Astrocyte (in vitro differentiated cells and primary cell): ENCODE data around the gene SNX30. TPM values are rescaled to one million over a fixed set of nuclear protein-coding genes. Genes with fewer than 3 reads are reported as not detected.

Source experiments
- DNase-seq: peaks from one replicate; pipeline ENCODE4 v3.0.0-alpha.2; 2010; ENCODE audit warnings: low read depth
- FAIRE-seq: peaks from 2 replicates; lab custom pipeline; 2011; peaks lifted over from hg19 to GRCh38; lab: Jason Lieb, UNC
- H2AFZ ChIP-seq: 2 replicates; pipeline ENCODE4 v1.6.0; 2012; ENCODE audit warnings: low read depth, low read length, inconsistent platforms
- H3K27ac ChIP-seq: 2 replicates; pipeline ENCODE4 v1.5.1; 2011; ENCODE audit warnings: low read depth, low read length, inconsistent platforms
- H3K27me3 ChIP-seq: 2 replicates; pipeline ENCODE4 v1.6.0; 2011; ENCODE audit warnings: low read length, inconsistent platforms; ENCODE audit not compliant: insufficient read depth
- H3K36me3 ChIP-seq: 2 replicates; pipeline ENCODE4 v1.5.1; 2011; ENCODE audit warnings: low read length, inconsistent platforms; ENCODE audit not compliant: insufficient read depth
- H3K4me1 ChIP-seq: 2 replicates; pipeline ENCODE4 v1.5.1; 2011; ENCODE audit warnings: low read length, inconsistent platforms; ENCODE audit not compliant: insufficient read depth
- H3K4me2 ChIP-seq: 2 replicates; pipeline ENCODE4 v1.6.0; 2012; ENCODE audit warnings: low read length, inconsistent platforms
- H3K4me3 ChIP-seq: 2 replicates; pipeline ENCODE4 v1.5.1; 2011; ENCODE audit warnings: low read depth, mild to moderate bottlenecking, low read length, inconsistent platforms; ENCODE audit not compliant: insufficient read depth
- H3K79me2 ChIP-seq: 2 replicates; pipeline ENCODE4 v1.6.0; 2012; ENCODE audit warnings: mild to moderate bottlenecking, low read length, inconsistent platforms; ENCODE audit not compliant: insufficient read depth
- H3K9ac ChIP-seq: 2 replicates; pipeline ENCODE4 v1.6.0; 2012; ENCODE audit warnings: mild to moderate bottlenecking, low read length, inconsistent platforms
- H3K9me3 ChIP-seq: 2 replicates; pipeline ENCODE4 v1.5.1; 2012; ENCODE audit warnings: low read depth, mild to moderate bottlenecking, low read length, inconsistent platforms; ENCODE audit not compliant: insufficient read depth
- H4K20me1 ChIP-seq: 2 replicates; pipeline ENCODE4 v1.6.0; 2012; ENCODE audit warnings: low read length, inconsistent platforms; ENCODE audit not compliant: insufficient read depth
- H3K27ac Mint-ChIP-seq: one replicate; pipeline ENCODE4 v1.8.0; 2021; ENCODE audit warnings: mild to moderate bottlenecking, mixed read lengths; ENCODE audit not compliant: unreplicated experiment
- H3K27me3 Mint-ChIP-seq: one replicate; pipeline ENCODE4 v1.8.0; 2021; ENCODE audit warnings: low read depth, mixed read lengths; ENCODE audit not compliant: unreplicated experiment
- H3K36me3 Mint-ChIP-seq: one replicate; pipeline ENCODE4 v1.8.0; 2021; ENCODE audit warnings: low read depth, mixed read lengths; ENCODE audit not compliant: unreplicated experiment
- H3K4me1 Mint-ChIP-seq: one replicate; pipeline ENCODE4 v1.8.0; 2021; ENCODE audit warnings: low read depth, mixed read lengths; ENCODE audit not compliant: unreplicated experiment
- H3K4me3 Mint-ChIP-seq: one replicate; pipeline ENCODE4 v1.8.0; 2021; ENCODE audit warnings: mild to moderate bottlenecking, moderate library complexity, mixed read lengths; ENCODE audit not compliant: unreplicated experiment
- H3K9me3 Mint-ChIP-seq: one replicate; pipeline ENCODE4 v1.8.0; 2021; ENCODE audit warnings: mild to moderate bottlenecking, mixed read lengths; ENCODE audit not compliant: unreplicated experiment
- EZH2 ChIP-seq: IDR thresholded peaks from 2 replicates; pipeline ENCODE4 v1.6.1; 2012; ENCODE audit warnings: mild to moderate bottlenecking, low read length, inconsistent platforms; ENCODE audit not compliant: insufficient read depth
- total RNA-seq: library from RNA; stranded (reverse); gene quantifications from 2 replicates; pipeline ENCODE4 v1.2.1, GENCODE V29; 2021
- TF ChIP-seq, protein P1 (sequence below): IDR thresholded peaks from 2 replicates; pipeline ENCODE4 v1.5.1; 2011; ENCODE audit warnings: low read depth, mild to moderate bottlenecking, inconsistent platforms, low read length, moderate library complexity; ENCODE audit not compliant: insufficient read depth

Gene SNX30
- total RNA-seq, 1 donor from 2014 or later: 12.8 TPM

DNA sequence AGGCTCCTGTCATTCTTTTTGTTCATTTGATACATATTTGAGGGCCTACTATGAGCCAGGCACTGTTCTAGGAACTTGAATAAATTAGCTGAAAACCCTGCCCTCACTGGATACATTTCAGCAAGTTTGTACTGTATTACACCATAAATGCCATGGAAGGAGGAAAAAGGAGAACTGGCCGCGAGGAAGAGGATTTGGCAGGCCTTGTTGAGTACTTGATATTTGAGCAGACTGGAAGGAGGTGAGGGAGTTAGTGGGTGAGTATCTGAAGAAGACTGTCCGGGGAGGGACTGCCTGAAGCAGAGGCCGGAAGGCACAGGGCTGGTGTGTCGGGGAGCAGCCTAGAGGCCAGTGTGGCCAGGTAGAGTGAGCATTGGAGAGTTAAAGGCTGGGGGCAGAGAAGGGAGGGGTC, 4.5 kb downstream of the SNX30 start:
- no peak overlapping the region for H3K4me3 Mint-ChIP-seq
- H3K36me3 Mint-ChIP-seq: peaks cover 3% of the 10 kb centered on the region
- no peaks in the 10 kb centered on the region for H3K27me3 Mint-ChIP-seq
- no peak overlapping the region for H2AFZ ChIP-seq
- no peak overlapping the region for H3K9ac ChIP-seq
- FAIRE-seq (no peak), DNase-seq (no peak)
- no peak overlapping the region for H3K4me3 ChIP-seq
- H3K27ac Mint-ChIP-seq: peak overlapping the region; percentile 73
- H3K9me3 Mint-ChIP-seq: peaks cover 5% of the 10 kb centered on the region
- no peaks in the 10 kb centered on the region for H3K9me3 ChIP-seq
- TF ChIP-seq, protein P1, sequence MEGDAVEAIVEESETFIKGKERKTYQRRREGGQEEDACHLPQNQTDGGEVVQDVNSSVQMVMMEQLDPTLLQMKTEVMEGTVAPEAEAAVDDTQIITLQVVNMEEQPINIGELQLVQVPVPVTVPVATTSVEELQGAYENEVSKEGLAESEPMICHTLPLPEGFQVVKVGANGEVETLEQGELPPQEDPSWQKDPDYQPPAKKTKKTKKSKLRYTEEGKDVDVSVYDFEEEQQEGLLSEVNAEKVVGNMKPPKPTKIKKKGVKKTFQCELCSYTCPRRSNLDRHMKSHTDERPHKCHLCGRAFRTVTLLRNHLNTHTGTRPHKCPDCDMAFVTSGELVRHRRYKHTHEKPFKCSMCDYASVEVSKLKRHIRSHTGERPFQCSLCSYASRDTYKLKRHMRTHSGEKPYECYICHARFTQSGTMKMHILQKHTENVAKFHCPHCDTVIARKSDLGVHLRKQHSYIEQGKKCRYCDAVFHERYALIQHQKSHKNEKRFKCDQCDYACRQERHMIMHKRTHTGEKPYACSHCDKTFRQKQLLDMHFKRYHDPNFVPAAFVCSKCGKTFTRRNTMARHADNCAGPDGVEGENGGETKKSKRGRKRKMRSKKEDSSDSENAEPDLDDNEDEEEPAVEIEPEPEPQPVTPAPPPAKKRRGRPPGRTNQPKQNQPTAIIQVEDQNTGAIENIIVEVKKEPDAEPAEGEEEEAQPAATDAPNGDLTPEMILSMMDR: no peak
- TF ChIP-seq EZH2: no peak
- H4K20me1 ChIP-seq: peaks cover 38% of the 10 kb centered on the region
- no peaks in the 10 kb centered on the region for H3K36me3 ChIP-seq
- no peaks in the 10 kb centered on the region for H3K27me3 ChIP-seq
- H3K4me1 ChIP-seq: peaks cover 35% of the 10 kb centered on the region
- peaks cover 37% of the 10 kb centered on the region for H3K4me1 Mint-ChIP-seq
- H3K4me2 ChIP-seq: peak overlapping the region; percentile 63
- peaks cover 35% of the 10 kb centered on the region for H3K79me2 ChIP-seq
- no peak overlapping the region for H3K27ac ChIP-seq

DNA sequence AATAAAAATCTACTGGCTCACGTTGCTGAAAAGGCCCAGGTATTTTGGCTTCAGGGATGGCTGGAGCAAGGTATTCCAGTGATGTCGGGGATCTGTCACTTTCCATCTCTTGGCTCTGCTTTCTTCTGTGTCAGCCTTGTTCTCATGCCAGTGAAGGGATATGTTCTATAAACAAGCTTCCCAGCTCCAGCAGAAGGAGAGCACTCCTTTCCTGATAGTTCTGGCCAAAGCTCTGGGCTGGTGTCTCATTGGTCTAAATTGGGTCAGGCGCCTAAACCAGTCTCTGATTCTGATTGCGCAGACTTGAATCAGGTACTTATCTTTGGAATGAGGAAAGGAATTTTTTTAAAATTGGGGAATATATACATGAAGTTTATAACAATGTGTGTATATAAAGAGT, 5.1 kb downstream of the SNX30 start:
- H3K4me3 Mint-ChIP-seq: no peak overlapping the region
- peaks cover 34% of the 10 kb centered on the region for H3K4me1 Mint-ChIP-seq
- H3K4me3 ChIP-seq: no peak overlapping the region
- no peak for DNase-seq
- peaks cover 32% of the 10 kb centered on the region for H3K4me1 ChIP-seq
- H3K27me3 Mint-ChIP-seq: no peaks in the 10 kb centered on the region
- no peaks in the 10 kb centered on the region for H3K27me3 ChIP-seq
- H3K9me3 Mint-ChIP-seq: peaks cover 3% of the 10 kb centered on the region
- H3K4me2 ChIP-seq: no peak overlapping the region
- H3K9me3 ChIP-seq: no peaks in the 10 kb centered on the region
- TF ChIP-seq, protein P1: no peak
- TF ChIP-seq EZH2: no peak
- no peak for FAIRE-seq
- H3K9ac ChIP-seq: no peak overlapping the region
- H3K36me3 ChIP-seq: no peaks in the 10 kb centered on the region
- peaks cover 3% of the 10 kb centered on the region for H3K36me3 Mint-ChIP-seq
- H2AFZ ChIP-seq: no peak overlapping the region
- peaks cover 41% of the 10 kb centered on the region for H3K79me2 ChIP-seq
- H4K20me1 ChIP-seq: peaks cover 45% of the 10 kb centered on the region
- H3K27ac ChIP-seq: no peak overlapping the region
- H3K27ac Mint-ChIP-seq: no peak overlapping the region

DNA sequence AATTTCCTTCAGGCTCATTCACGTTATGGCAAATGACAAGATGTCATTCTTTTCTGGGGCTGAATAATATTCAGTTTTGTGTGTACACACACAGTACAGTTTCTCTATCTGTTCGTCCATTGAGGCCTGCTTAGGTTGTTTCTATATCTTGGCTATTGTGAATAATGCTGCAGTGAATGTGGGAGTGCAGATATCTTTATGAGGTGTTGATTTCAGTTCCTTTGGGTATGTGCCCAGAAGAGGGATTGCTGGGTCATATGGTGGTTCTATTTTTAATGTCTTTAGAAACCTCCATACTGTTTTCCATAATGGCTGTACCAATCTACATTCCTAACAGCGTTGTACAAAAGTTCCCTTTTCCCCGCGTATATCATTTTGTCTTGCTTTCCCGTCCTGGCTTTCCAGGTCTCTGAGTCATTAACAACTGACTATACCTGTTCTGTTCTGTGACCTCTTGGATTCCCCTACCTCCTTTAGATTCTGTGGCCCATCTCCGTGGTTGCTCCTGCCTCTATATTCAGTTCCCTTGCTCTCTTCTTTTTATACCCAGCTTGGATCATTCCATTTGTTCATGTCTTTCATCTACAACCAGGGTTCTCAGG, 6.8 kb downstream of the SNX30 start:
- Mint-ChIP-seq H3K4me3 (no peak overlapping the region), H3K27me3 (no peaks in the 10 kb centered on the region), H3K27ac (no peak overlapping the region), H3K36me3 (peaks cover 5% of the 10 kb centered on the region), H3K9me3 (peaks cover 3% of the 10 kb centered on the region), H3K4me1 (peaks cover 27% of the 10 kb centered on the region)
- no peak overlapping the region for H3K9ac ChIP-seq
- H3K4me1 ChIP-seq: peaks cover 20% of the 10 kb centered on the region
- H3K4me2 ChIP-seq: no peak overlapping the region
- DNase-seq: no peak
- no peaks in the 10 kb centered on the region for H3K36me3 ChIP-seq
- TF ChIP-seq EZH2: no peak
- TF ChIP-seq, protein P1: no peak
- H3K79me2 ChIP-seq: peaks cover 44% of the 10 kb centered on the region
- no peak overlapping the region for H3K4me3 ChIP-seq
- no peak for FAIRE-seq
- H3K27me3 ChIP-seq: no peaks in the 10 kb centered on the region
- no peak overlapping the region for H3K27ac ChIP-seq
- H2AFZ ChIP-seq: no peak overlapping the region
- H3K9me3 ChIP-seq: no peaks in the 10 kb centered on the region
- H4K20me1 ChIP-seq: peaks cover 53% of the 10 kb centered on the region
